Loucy (cell line): Measurements from ENCODE around the gene CDYL2.

Experiments
- H2AFZ ChIP-seq: fragments of 200-600 bp; sonication (generic); 2 replicates; pipeline ENCODE4 v1.6.0; 2016; ENCODE audit warnings: antibody characterized with exemption, mild to moderate bottlenecking, low read length, moderate library complexity
- H3F3A ChIP-seq: fragments of 200-600 bp; 2 replicates; pipeline ENCODE4 v1.6.0; 2016; ENCODE audit warnings: antibody characterized with exemption, low read depth, mild to moderate bottlenecking
- H3K27me3 ChIP-seq: fragments of 200-600 bp; sonication (generic); 2 replicates; pipeline ENCODE4 v1.6.1; 2014; ENCODE audit warnings: low read length, mild to moderate bottlenecking; ENCODE audit not compliant: insufficient read depth, poor library complexity, severe bottlenecking
- H3K36me3 ChIP-seq: fragments of 200-600 bp; sonication (generic); 2 replicates; pipeline ENCODE4 v1.6.1; 2016; ENCODE audit warnings: low read length; ENCODE audit not compliant: insufficient read depth
- H3K4me1 ChIP-seq: fragments of 200-600 bp; sonication (generic); 2 replicates; pipeline ENCODE4 v1.5.1; 2014; ENCODE audit warnings: low read length, mild to moderate bottlenecking; ENCODE audit not compliant: insufficient read depth, poor library complexity, severe bottlenecking
- H3K4me2 ChIP-seq: fragments of 200-600 bp; sonication (generic); 2 replicates; pipeline ENCODE4 v1.6.0; 2014; ENCODE audit warnings: antibody characterized with exemption, low read length, low read depth, mild to moderate bottlenecking; ENCODE audit not compliant: poor library complexity, severe bottlenecking
- H3K4me3 ChIP-seq: fragments of 200-600 bp; sonication (generic); 2 replicates; pipeline ENCODE4 v1.5.1; 2014; ENCODE audit warnings: low read length, mild to moderate bottlenecking, mixed read lengths; ENCODE audit not compliant: poor library complexity, severe bottlenecking
- H3K79me2 ChIP-seq: fragments of 200-600 bp; sonication (generic); 2 replicates; pipeline ENCODE4 v1.6.1; 2014; ENCODE audit warnings: low read length; ENCODE audit not compliant: insufficient read depth
- H3K9ac ChIP-seq: fragments of 200-600 bp; sonication (generic); 2 replicates; pipeline ENCODE4 v1.6.0; 2014; ENCODE audit warnings: mild to moderate bottlenecking, low read depth, low read length, moderate library complexity; ENCODE audit not compliant: poor library complexity, severe bottlenecking
- H3K9me2 ChIP-seq: fragments of 200-600 bp; sonication (generic); replicated peaks from 2 replicates; pipeline ENCODE4 v1.6.1; 2016; ENCODE audit warnings: low read depth, low read length, mixed read lengths
- H3K9me3 ChIP-seq: fragments of 200-600 bp; sonication (generic); 2 replicates; pipeline ENCODE4 v1.6.1; 2014; ENCODE audit warnings: mild to moderate bottlenecking, antibody characterized with exemption, low read length, low read depth; ENCODE audit not compliant: insufficient read depth
- H4K20me1 ChIP-seq: fragments of 200-600 bp; sonication (generic); 2 replicates; pipeline ENCODE4 v1.6.0; 2014; ENCODE audit warnings: antibody characterized with exemption, low read length, mild to moderate bottlenecking; ENCODE audit not compliant: insufficient read depth, poor library complexity, severe bottlenecking
- EZH2phosphoT487 ChIP-seq: fragments of 200-600 bp; IDR thresholded peaks from 2 replicates; pipeline ENCODE4 v1.6.1; 2018; ENCODE audit warnings: antibody characterized with exemption, mild to moderate bottlenecking, moderate library complexity, borderline replicate concordance
- TF ChIP-seq, protein P1 (sequence below): fragments of 200-600 bp; sonication (generic); conservative IDR thresholded peaks from 2 replicates; pipeline ENCODE4 v1.5.1; 2014; ENCODE audit warnings: mild to moderate bottlenecking, antibody characterized with exemption, low read length

The CDYL2 gene

DNA sequence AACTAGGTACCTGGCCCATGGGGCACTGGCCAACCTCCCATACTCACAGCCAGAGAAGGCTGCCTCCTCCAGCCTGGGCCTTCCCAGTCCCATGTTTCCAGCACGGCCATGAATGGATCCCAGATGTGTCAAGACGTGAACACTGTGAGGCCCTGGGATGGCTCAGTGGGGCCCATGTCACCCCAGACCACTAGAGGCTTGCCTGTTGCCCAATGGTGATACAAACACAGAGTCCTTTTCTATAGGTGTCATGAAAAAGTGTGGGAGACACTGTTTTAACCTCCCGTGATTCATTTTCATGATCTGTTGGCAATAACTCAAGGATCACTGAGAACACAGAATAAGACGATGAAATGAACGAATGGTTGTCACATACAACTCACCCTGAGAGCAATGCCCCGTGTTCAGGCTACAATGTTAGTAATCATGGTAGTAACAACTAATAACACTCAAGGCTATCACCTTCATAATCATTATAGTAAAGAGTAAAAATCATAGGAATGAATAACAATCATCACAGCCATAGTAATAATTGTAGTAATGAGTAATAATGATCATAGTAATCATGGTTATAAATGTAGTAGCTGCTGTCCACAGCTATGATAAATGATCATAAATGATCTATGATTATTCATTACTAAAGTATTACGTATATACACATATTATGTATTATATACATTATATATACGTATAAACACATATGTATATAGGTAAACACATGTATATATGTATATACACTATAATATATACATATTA, 199.6 kb downstream of the CDYL2 start:
- Histone ChIP-seq H3K9me3 (peaks cover 5% of the 10 kb centered on the region; the same call in 1 of the 2 replicates), H3K79me2 (no peaks in the 10 kb centered on the region), H3K36me3 (peaks cover 29% of the 10 kb centered on the region; the same call in 1 of the 2 replicates), H3K27me3 (no peaks in the 10 kb centered on the region), H3K4me2 (no peak overlapping the region), H3K4me1 (peaks cover 20% of the 10 kb centered on the region), H3K9me2 (no peaks in the 10 kb centered on the region), H3K4me3 (no peak overlapping the region), H4K20me1 (no peaks in the 10 kb centered on the region), H2AFZ (no peak overlapping the region), H3K9ac (no peak overlapping the region), H3F3A (no peaks in the 10 kb centered on the region)
- TF ChIP-seq, protein P1, sequence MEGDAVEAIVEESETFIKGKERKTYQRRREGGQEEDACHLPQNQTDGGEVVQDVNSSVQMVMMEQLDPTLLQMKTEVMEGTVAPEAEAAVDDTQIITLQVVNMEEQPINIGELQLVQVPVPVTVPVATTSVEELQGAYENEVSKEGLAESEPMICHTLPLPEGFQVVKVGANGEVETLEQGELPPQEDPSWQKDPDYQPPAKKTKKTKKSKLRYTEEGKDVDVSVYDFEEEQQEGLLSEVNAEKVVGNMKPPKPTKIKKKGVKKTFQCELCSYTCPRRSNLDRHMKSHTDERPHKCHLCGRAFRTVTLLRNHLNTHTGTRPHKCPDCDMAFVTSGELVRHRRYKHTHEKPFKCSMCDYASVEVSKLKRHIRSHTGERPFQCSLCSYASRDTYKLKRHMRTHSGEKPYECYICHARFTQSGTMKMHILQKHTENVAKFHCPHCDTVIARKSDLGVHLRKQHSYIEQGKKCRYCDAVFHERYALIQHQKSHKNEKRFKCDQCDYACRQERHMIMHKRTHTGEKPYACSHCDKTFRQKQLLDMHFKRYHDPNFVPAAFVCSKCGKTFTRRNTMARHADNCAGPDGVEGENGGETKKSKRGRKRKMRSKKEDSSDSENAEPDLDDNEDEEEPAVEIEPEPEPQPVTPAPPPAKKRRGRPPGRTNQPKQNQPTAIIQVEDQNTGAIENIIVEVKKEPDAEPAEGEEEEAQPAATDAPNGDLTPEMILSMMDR = no peak
- TF ChIP-seq EZH2phosphoT487 = no peak

DNA sequence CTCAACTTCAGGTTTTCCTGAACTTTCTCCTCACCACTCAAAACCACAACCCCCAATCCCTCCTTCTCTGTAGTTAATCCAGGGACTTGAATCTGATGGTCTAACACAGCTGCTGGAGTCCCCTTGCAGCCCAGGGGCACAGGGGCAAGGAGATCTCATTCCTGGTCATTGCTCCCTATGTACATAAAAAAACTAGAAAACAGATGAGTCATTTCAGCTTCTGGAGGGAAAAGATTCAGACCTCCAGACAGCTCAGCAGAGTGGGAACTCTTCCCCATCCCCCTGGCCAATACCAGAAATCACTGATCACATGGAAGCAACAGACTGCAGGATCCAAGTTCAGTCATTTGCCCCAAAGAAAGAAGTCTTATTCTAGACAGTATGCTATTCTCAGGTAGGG, 201.5 kb downstream of the CDYL2 start:
- Histone ChIP-seq H3K4me1 (peaks cover 20% of the 10 kb centered on the region), H3K9me2 (no peaks in the 10 kb centered on the region), H2AFZ (no peak overlapping the region), H3K4me3 (no peak overlapping the region), H3K36me3 (peaks cover 29% of the 10 kb centered on the region; the same call in 1 of the 2 replicates), H3K9me3 (peaks cover 5% of the 10 kb centered on the region; the same call in 1 of the 2 replicates), H3K9ac (no peak overlapping the region), H3K79me2 (no peaks in the 10 kb centered on the region), H3F3A (no peaks in the 10 kb centered on the region), H4K20me1 (no peaks in the 10 kb centered on the region), H3K4me2 (no peak overlapping the region), H3K27me3 (no peaks in the 10 kb centered on the region)
- TF ChIP-seq, protein P1 = no peak
- TF ChIP-seq EZH2phosphoT487 = no peak

DNA sequence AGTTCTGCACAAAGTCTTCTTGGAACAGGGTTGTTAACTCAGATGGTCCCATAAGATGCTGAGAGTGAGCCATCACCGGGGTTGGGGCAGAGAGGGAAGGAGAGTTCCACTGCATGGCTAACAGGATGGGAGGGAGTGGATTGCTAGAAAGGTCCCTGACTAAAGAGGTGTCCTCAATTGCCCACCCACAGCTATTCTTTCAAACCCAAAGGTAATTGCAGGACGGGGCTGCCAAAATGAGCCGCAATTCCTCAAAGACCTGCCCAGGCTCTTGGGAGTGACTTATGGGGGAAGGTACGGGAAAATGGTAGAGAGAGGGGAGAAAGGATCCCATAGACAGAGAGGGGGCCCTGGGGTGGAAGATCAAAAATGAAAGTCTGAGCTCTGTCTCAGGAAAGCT, 203.2 kb downstream of the CDYL2 start:
- Histone ChIP-seq H3K4me2 (no peak overlapping the region), H4K20me1 (no peaks in the 10 kb centered on the region), H3K9me2 (no peaks in the 10 kb centered on the region), H2AFZ (no peak overlapping the region), H3K36me3 (peaks cover 20% of the 10 kb centered on the region; the same call in 1 of the 2 replicates), H3F3A (no peaks in the 10 kb centered on the region), H3K27me3 (no peaks in the 10 kb centered on the region), H3K79me2 (no peaks in the 10 kb centered on the region), H3K4me3 (no peak overlapping the region), H3K9ac (no peak overlapping the region), H3K4me1 (peaks cover 6% of the 10 kb centered on the region), H3K9me3 (no peaks in the 10 kb centered on the region)
- TF ChIP-seq, protein P1 = no peak
- TF ChIP-seq EZH2phosphoT487 = no peak
